HG03066 (cell line): ENCODE results near the gene MOGAT2.

Experiments used
- ATAC-seq: cut with Tn5 transposase; IDR thresholded peaks from one replicate; pipeline ENCODE4 v1.9.1; 2021; ENCODE audit warnings: low read depth; ENCODE audit not compliant: unreplicated experiment

MOGAT2 gene

DNA sequence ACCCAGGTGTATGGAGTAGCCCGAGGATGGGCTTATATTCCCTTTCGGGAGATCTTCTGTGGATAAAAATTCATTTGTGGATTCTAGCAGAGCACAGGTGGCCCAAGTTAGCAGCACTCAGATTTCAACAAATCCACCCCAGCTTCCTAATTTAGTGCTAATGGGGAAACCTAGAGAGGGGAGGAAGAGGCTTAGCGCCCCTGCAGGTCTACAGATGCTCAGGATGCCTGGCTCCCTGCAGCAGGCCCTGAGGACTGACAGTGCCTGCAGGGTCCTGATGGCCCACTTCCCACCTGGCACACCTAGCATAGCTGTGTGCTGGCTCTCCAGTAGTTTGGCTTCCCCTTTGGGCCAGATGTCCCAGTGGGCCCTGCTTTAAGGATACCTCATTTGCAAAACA lies 57.4 kb downstream of the MOGAT2 start:
- ATAC-seq: no peak

DNA sequence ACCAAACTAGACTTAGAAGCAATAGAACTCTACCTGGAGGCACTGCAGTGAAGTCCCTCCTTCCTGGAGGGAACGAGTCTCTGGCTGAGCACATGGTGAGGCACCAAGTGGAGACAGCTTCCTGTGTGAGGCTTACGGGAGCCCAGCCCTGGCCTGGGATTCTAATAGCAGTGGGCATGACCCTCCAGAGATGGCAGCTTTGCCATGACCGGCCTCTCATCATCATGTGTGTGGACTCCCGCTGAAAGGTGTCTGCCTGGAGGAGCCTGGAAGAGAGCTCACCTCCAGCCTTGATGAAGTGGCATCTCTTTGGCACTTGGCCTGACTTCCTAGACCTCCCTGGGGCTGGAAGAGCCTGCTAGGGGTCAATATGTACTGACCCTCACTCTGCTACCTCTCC lies 58.9 kb downstream of the MOGAT2 start:
- no peak for ATAC-seq

DNA sequence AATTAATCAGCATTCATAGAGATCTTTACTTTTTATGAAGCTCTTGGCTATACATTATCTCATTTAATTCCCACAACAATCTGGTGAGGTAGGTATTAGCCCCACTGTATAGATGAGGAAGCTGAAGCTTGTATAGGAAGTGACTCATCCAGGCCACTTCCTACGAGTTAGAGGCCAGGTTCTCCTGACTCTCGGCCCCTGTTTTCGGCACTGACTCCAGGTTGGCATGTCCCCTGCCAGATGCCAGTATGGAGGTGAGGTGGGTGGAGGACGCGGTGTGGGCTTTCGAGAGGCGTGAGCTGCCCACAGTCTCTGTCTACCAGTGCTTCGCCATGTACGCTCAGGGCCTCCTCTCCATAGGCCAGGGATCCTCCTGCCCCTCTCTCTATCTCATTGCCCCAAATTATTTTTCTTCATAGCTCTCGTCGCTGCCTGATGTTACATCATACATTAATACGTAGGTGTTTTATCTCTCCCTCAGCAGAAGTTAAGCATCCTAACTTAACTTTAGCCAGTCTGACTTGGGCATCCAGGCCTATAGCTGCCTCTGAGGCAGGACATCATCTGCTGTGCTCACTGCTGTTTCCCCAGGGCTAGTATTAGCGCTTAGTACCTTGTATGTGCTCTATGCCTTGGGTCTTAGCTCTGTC lies 59.9 kb downstream of the MOGAT2 start:
- no peak for ATAC-seq

DNA sequence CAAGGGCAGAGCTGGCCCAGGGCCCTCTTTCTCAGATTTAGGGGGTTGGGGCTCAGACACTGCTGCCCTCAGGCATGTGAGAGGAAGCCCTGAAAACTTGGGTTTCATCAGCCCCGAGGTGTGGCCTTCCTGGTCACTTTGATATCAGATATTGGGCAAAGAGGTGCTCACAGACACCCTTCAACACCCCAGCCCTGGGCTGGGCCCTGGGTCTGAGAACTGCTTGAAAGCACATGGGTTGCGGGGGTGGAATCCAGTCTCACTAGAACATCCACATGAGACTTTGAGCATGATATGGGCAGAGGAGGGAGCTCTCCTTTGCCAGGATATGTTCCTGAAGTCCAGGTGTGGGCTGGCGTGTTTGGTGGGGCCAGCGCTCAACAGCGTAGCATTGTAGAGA lies 61.3 kb downstream of the MOGAT2 start:
- no peak for ATAC-seq

DNA sequence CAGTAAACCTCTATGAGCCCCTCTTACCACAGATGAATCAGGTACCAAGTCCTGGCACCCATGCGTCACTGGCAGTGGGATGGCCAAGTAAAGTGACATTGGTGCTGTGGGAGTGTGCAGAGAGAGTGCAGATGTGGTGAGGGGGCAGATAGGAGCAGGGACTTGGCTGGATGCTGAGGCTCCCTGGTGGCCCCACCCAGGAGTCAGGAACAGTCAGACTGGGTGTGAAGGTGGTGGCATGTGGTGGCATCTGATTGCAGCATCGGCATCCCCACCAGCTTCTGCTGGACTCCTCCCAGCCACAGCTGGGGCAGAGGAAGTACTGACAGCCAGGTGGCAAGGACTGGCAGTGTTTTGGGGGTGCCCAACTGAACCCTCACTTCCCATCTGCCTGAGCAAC lies 62.3 kb downstream of the MOGAT2 start:
- no peak for ATAC-seq

DNA sequence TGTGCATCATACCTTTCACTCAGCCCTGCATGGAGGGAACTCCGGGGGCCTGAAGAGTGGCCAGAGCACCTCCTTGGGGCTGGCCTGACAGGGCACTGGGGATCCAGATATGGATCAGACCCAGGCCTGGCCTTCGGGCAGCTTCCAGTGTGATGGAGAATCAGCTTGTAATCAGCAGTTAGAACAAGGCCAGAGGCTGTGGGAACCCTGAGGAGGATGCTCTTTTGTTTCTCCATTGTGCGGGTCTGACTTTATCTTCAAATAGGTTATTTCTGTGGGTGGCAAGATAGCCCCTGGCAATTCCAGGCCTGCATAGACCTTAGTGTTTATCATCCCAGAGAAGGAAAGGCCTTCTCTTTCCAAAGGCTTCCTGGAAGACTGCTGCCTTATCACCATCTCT lies 63.2 kb downstream of the MOGAT2 start:
- no peak for ATAC-seq

DNA sequence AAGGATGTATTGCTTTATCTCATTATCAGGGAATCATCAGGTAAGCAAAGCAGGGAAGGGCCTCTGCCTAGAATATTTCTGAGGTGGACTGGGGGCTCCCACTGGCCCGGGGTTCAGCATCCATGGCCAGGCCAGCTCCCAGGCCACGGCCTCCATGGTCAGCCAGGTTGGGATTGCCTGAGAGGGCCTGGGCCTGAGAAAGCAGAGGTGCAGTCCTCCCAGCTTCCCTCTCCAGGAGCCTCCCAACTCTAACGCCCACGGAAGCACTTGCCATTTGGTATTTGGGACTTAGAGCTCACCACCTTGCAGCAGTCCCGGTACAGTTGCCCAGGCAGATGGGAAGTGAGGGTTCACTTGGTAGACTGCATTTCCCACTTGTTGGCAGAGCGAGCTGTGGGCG lies 63.7 kb downstream of the MOGAT2 start:
- ATAC-seq: no peak

DNA sequence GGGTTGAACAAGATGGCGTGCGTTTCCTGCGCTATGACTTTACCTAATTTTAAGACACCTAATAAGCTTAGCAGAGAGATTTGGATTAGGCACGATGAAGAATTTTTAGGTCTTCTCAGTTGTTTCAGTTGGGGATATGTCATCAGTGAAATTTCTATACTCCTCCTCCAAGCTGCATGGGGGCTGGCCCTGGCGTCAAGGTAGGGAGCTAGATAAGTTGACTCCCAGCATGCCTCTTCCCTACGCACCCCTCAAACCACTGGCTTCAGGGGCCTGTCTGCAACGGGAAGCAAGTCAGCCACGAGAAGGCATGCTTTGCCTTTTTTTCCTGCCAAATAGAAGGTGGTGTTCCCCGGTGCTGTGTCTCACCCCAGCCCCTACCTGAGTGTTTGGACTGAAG lies 64.2 kb downstream of the MOGAT2 start:
- ATAC-seq: no peak
